Measurements from ENCODE around the gene TADA2B. TPM values are rescaled to one million over a fixed set of nuclear protein-coding genes. Genes with fewer than 3 reads are reported as not detected.

Gene TADA2B
- total RNA-seq, 2 donors from 2014 or later: 17.3 to 17.5 TPM

DNA sequence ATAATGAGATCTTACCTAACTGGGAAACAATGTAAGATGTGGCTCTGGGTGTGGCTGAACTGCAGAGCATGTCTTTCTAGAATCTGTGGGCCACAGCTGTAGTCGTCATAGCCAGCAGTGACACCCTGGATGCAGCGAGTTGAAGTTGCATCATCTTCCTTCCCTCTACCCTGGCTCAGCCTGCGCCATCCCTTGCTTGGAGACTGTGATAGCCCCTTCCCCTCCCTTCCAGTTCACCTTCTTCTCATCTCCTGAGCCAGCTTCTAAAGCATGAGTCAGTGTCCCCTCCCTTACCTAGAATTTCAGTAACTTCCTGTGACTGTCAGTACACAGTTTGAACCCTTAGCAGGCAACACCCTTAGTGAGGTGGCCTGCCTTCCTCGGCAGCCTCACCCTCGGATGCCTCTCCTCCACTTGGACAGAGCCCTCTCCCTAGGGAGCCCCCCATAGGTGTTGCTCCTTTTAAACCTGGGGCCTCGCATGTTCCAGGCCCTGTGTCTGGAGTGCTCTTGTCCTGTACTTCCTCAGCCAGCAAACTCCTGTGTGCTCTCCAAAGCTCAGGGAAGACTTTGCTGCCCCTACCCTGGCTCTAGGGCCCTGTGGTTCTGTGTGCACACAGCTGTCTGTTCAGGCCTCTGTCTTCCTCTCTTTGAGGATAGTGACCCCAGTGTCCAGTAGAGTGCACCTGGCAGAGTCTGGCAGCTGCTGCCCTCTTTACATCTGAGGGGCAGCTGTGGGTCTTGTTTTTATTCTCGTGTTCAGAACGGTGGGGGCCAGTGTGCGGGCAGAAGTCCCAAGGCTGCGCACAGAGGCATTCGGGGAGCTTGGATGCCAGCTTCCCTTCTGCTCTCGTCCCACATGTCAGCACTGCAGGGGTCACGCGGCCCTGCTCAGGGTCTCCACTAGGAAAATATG lies 43.7 kb upstream of the TADA2B start:
- Histone ChIP-seq H3K36me3 (ENCODE audit: control insufficient read depth, insufficient read depth, low read length) (peaks cover 75% of the 10 kb centered on the region), H3K4me1 (ENCODE audit: control insufficient read depth, insufficient read depth, low read length) (peaks cover 2% of the 10 kb centered on the region), H3K4me3 (ENCODE audit: low read length) (no peak overlapping the region), H3K9ac (ENCODE audit: extremely low read depth, low read length, poor library complexity, severe bottlenecking) (no peak overlapping the region), H3K27me3 (ENCODE audit: control insufficient read depth, insufficient read depth, low read length, poor library complexity, severe bottlenecking) (no peaks in the 10 kb centered on the region), H3K9me3 (ENCODE audit: control insufficient read depth, low read length) (no peaks in the 10 kb centered on the region), H3K27ac (ENCODE audit: low read depth, low read length) (no peak overlapping the region)
- WGBS, 2 experiments (ENCODE audit: insufficient coverage in 1 of 2, insufficient read length in 1 of 2): 95 to 97% methylated on average over 9 to 14 of the region's 14 CpGs
- Mint-ChIP-seq H3K4me3 (no peak overlapping the region), H3K9me3 (no peaks in the 10 kb centered on the region), H3K36me3 (ENCODE audit: low read depth) (peaks cover 71% of the 10 kb centered on the region), H3K27me3 (ENCODE audit: insufficient read depth) (no peaks in the 10 kb centered on the region), H3K27ac (no peak overlapping the region), H3K4me1 (peaks cover 15% of the 10 kb centered on the region)
- TF ChIP-seq, protein P1, sequence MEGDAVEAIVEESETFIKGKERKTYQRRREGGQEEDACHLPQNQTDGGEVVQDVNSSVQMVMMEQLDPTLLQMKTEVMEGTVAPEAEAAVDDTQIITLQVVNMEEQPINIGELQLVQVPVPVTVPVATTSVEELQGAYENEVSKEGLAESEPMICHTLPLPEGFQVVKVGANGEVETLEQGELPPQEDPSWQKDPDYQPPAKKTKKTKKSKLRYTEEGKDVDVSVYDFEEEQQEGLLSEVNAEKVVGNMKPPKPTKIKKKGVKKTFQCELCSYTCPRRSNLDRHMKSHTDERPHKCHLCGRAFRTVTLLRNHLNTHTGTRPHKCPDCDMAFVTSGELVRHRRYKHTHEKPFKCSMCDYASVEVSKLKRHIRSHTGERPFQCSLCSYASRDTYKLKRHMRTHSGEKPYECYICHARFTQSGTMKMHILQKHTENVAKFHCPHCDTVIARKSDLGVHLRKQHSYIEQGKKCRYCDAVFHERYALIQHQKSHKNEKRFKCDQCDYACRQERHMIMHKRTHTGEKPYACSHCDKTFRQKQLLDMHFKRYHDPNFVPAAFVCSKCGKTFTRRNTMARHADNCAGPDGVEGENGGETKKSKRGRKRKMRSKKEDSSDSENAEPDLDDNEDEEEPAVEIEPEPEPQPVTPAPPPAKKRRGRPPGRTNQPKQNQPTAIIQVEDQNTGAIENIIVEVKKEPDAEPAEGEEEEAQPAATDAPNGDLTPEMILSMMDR (conservative IDR thresholded peaks at IDR 0.05): no peak
- DNase-seq: peak; percentile 32

DNA sequence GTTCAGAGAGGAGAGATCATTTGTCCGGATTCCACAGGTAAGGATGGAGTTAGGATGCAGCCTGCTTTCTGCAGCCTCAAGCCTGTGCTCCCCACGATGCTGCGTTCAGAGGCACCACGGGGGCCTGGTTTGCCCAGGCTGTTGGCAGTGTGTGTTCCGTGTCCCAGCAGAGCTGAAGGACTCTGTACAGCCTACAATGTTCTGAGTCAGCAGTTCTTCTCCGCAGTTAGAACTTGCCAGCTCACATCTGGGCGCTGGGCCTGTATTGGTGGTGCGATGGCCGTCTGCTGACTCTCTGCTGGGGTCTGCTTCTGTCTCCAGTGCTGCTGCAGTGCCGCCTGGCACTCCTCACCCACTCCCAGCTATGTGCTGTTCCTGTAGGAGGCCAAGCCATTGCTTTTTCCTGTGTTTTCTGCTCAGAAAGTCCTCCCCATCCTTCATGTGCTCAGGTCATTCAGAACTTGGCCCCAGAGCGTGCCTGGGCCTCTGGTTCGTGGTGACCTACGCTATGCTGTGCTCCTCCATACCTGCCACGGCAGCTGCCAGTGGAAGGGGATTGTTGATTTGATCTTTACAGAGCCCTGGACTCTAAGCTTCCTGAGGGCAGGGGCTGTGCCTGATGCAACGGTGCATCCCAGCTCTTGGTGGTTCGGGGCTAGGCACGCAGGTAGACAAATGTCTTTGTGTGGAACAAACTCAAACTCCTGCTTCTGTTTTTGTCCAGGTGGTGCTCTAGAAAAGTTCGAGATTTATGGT lies 42.6 kb upstream of the TADA2B start:
- Histone ChIP-seq H3K27me3 (ENCODE audit: control insufficient read depth, insufficient read depth, low read length, poor library complexity, severe bottlenecking) (no peaks in the 10 kb centered on the region), H3K4me3 (ENCODE audit: low read length) (no peak overlapping the region), H3K4me1 (ENCODE audit: control insufficient read depth, insufficient read depth, low read length) (peaks cover 4% of the 10 kb centered on the region), H3K36me3 (ENCODE audit: control insufficient read depth, insufficient read depth, low read length) (peaks cover 83% of the 10 kb centered on the region), H3K9me3 (ENCODE audit: control insufficient read depth, low read length) (no peaks in the 10 kb centered on the region), H3K9ac (ENCODE audit: extremely low read depth, low read length, poor library complexity, severe bottlenecking) (no peak overlapping the region), H3K27ac (ENCODE audit: low read depth, low read length) (no peak overlapping the region)
- TF ChIP-seq, protein P1 (conservative IDR thresholded peaks at IDR 0.05): no peak
- Mint-ChIP-seq H3K27me3 (ENCODE audit: insufficient read depth) (no peaks in the 10 kb centered on the region), H3K36me3 (ENCODE audit: low read depth) (peaks cover 65% of the 10 kb centered on the region), H3K4me3 (no peak overlapping the region), H3K4me1 (peaks cover 15% of the 10 kb centered on the region), H3K9me3 (no peaks in the 10 kb centered on the region), H3K27ac (no peak overlapping the region)
- 95 to 97% methylated on average over 15 to 18 of the region's 18 CpGs for WGBS, 2 experiments (ENCODE audit: insufficient coverage in 1 of 2, insufficient read length in 1 of 2)
- peak; percentile 26 for DNase-seq

- H3K36me3 ChIP-seq (ENCODE audit: control insufficient read depth, insufficient read depth, low read length): peaks cover 80% of the 10 kb centered on the region
- H3K27ac ChIP-seq (ENCODE audit: low read depth, low read length): no peak overlapping the region
- peaks cover 4% of the 10 kb centered on the region for H3K4me1 ChIP-seq (ENCODE audit: control insufficient read depth, insufficient read depth, low read length)
- H3K4me1 Mint-ChIP-seq: peaks cover 19% of the 10 kb centered on the region
- H3K27me3 Mint-ChIP-seq (ENCODE audit: insufficient read depth): no peaks in the 10 kb centered on the region
- H3K4me3 Mint-ChIP-seq: no peak overlapping the region
- no peak overlapping the region for H3K4me3 ChIP-seq (ENCODE audit: low read length)
- H3K9me3 Mint-ChIP-seq: no peaks in the 10 kb centered on the region
- no peaks in the 10 kb centered on the region for H3K9me3 ChIP-seq (ENCODE audit: control insufficient read depth, low read length)
- DNase-seq: peak; percentile 24
- no peak overlapping the region for H3K9ac ChIP-seq (ENCODE audit: extremely low read depth, low read length, poor library complexity, severe bottlenecking)
- WGBS, 2 experiments (ENCODE audit: insufficient coverage in 1 of 2, insufficient read length in 1 of 2): 90 to 92% methylated on average over 3 to 7 of the region's 7 CpGs
- H3K36me3 Mint-ChIP-seq (ENCODE audit: low read depth): peaks cover 63% of the 10 kb centered on the region
- TF ChIP-seq, protein P1 (conservative IDR thresholded peaks at IDR 0.05): no peak
- no peaks in the 10 kb centered on the region for H3K27me3 ChIP-seq (ENCODE audit: control insufficient read depth, insufficient read depth, low read length, poor library complexity, severe bottlenecking)
- peak overlapping the region; percentile 40 for H3K27ac Mint-ChIP-seq
Observed at GRCh38 chr4:7001271-7001670, 41.9 kb upstream of the TADA2B start.
